Astrocyte (in vitro differentiated cells and primary cell): ENCODE measurements around the gene SLC24A4. TPM values are rescaled to one million over a fixed set of nuclear protein-coding genes. Genes with fewer than 3 reads are reported as not detected.

Experiments
- DNase-seq: peaks from one replicate; pipeline ENCODE4 v3.0.0-alpha.2; 2010; ENCODE audit warnings: low read depth
- FAIRE-seq: peaks from 2 replicates; lab custom pipeline; 2011; peaks lifted over from hg19 to GRCh38; lab: Jason Lieb, UNC
- H2AFZ ChIP-seq: 2 replicates; pipeline ENCODE4 v1.6.0; 2012; ENCODE audit warnings: low read depth, low read length, inconsistent platforms
- H3K27ac ChIP-seq: 2 replicates; pipeline ENCODE4 v1.5.1; 2011; ENCODE audit warnings: low read depth, low read length, inconsistent platforms
- H3K27me3 ChIP-seq: 2 replicates; pipeline ENCODE4 v1.6.0; 2011; ENCODE audit warnings: low read length, inconsistent platforms; ENCODE audit not compliant: insufficient read depth
- H3K36me3 ChIP-seq: 2 replicates; pipeline ENCODE4 v1.5.1; 2011; ENCODE audit warnings: low read length, inconsistent platforms; ENCODE audit not compliant: insufficient read depth
- H3K4me1 ChIP-seq: 2 replicates; pipeline ENCODE4 v1.5.1; 2011; ENCODE audit warnings: low read length, inconsistent platforms; ENCODE audit not compliant: insufficient read depth
- H3K4me2 ChIP-seq: 2 replicates; pipeline ENCODE4 v1.6.0; 2012; ENCODE audit warnings: low read length, inconsistent platforms
- H3K4me3 ChIP-seq: 2 replicates; pipeline ENCODE4 v1.5.1; 2011; ENCODE audit warnings: low read depth, mild to moderate bottlenecking, low read length, inconsistent platforms; ENCODE audit not compliant: insufficient read depth
- H3K79me2 ChIP-seq: 2 replicates; pipeline ENCODE4 v1.6.0; 2012; ENCODE audit warnings: mild to moderate bottlenecking, low read length, inconsistent platforms; ENCODE audit not compliant: insufficient read depth
- H3K9ac ChIP-seq: 2 replicates; pipeline ENCODE4 v1.6.0; 2012; ENCODE audit warnings: mild to moderate bottlenecking, low read length, inconsistent platforms
- H3K9me3 ChIP-seq: 2 replicates; pipeline ENCODE4 v1.5.1; 2012; ENCODE audit warnings: low read depth, mild to moderate bottlenecking, low read length, inconsistent platforms; ENCODE audit not compliant: insufficient read depth
- H4K20me1 ChIP-seq: 2 replicates; pipeline ENCODE4 v1.6.0; 2012; ENCODE audit warnings: low read length, inconsistent platforms; ENCODE audit not compliant: insufficient read depth
- H3K27ac Mint-ChIP-seq: one replicate; pipeline ENCODE4 v1.8.0; 2021; ENCODE audit warnings: mild to moderate bottlenecking, mixed read lengths; ENCODE audit not compliant: unreplicated experiment
- H3K27me3 Mint-ChIP-seq: one replicate; pipeline ENCODE4 v1.8.0; 2021; ENCODE audit warnings: low read depth, mixed read lengths; ENCODE audit not compliant: unreplicated experiment
- H3K36me3 Mint-ChIP-seq: one replicate; pipeline ENCODE4 v1.8.0; 2021; ENCODE audit warnings: low read depth, mixed read lengths; ENCODE audit not compliant: unreplicated experiment
- H3K4me1 Mint-ChIP-seq: one replicate; pipeline ENCODE4 v1.8.0; 2021; ENCODE audit warnings: low read depth, mixed read lengths; ENCODE audit not compliant: unreplicated experiment
- H3K4me3 Mint-ChIP-seq: one replicate; pipeline ENCODE4 v1.8.0; 2021; ENCODE audit warnings: mild to moderate bottlenecking, moderate library complexity, mixed read lengths; ENCODE audit not compliant: unreplicated experiment
- H3K9me3 Mint-ChIP-seq: one replicate; pipeline ENCODE4 v1.8.0; 2021; ENCODE audit warnings: mild to moderate bottlenecking, mixed read lengths; ENCODE audit not compliant: unreplicated experiment
- CTCF ChIP-seq: IDR thresholded peaks from 2 replicates; pipeline ENCODE4 v1.5.1; 2011; ENCODE audit warnings: low read depth, mild to moderate bottlenecking, inconsistent platforms, low read length, moderate library complexity; ENCODE audit not compliant: insufficient read depth
- EZH2 ChIP-seq: IDR thresholded peaks from 2 replicates; pipeline ENCODE4 v1.6.1; 2012; ENCODE audit warnings: mild to moderate bottlenecking, low read length, inconsistent platforms; ENCODE audit not compliant: insufficient read depth
- total RNA-seq: library from RNA; stranded (reverse); gene quantifications from 2 replicates; pipeline ENCODE4 v1.2.1, GENCODE V29; 2021

The SLC24A4 gene
- total RNA-seq, 1 donor from 2014 or later = not detected

- Mint-ChIP-seq H3K4me1 (peaks cover 8% of the 10 kb centered on the region), H3K27ac (no peak overlapping the region), H3K9me3 (peaks cover 2% of the 10 kb centered on the region), H3K27me3 (peaks cover 15% of the 10 kb centered on the region), H3K4me3 (no peak overlapping the region), H3K36me3 (no peaks in the 10 kb centered on the region)
- Histone ChIP-seq H3K9ac (no peak overlapping the region), H2AFZ (no peak overlapping the region), H3K9me3 (no peaks in the 10 kb centered on the region), H3K4me1 (no peaks in the 10 kb centered on the region), H3K4me3 (no peak overlapping the region), H4K20me1 (no peaks in the 10 kb centered on the region), H3K4me2 (no peak overlapping the region), H3K79me2 (no peaks in the 10 kb centered on the region), H3K27ac (no peak overlapping the region), H3K27me3 (peaks cover 3% of the 10 kb centered on the region), H3K36me3 (no peaks in the 10 kb centered on the region)
- FAIRE-seq (no peak), DNase-seq (no peak)
- no peak for TF ChIP-seq EZH2
- TF ChIP-seq CTCF = no peak
These were observed 170.1 kb downstream of the SLC24A4 start for GRCh38 chr14:92493024-92493423.

GRCh38 chr14:92493492-92493891, 170.5 kb downstream of the SLC24A4 start:
- DNase-seq = no peak
- H3K9ac ChIP-seq = no peak overlapping the region
- no peak overlapping the region for H3K27ac ChIP-seq
- Mint-ChIP-seq H3K36me3 (no peaks in the 10 kb centered on the region), H3K27ac (no peak overlapping the region), H3K27me3 (peaks cover 15% of the 10 kb centered on the region), H3K4me1 (peaks cover 8% of the 10 kb centered on the region), H3K4me3 (no peak overlapping the region), H3K9me3 (peaks cover 2% of the 10 kb centered on the region)
- H4K20me1 ChIP-seq = no peaks in the 10 kb centered on the region
- TF ChIP-seq CTCF (no peak), EZH2 (no peak)
- no peaks in the 10 kb centered on the region for H3K36me3 ChIP-seq
- no peaks in the 10 kb centered on the region for H3K9me3 ChIP-seq
- H3K4me3 ChIP-seq = no peak overlapping the region
- FAIRE-seq = no peak
- H3K27me3 ChIP-seq = peaks cover 3% of the 10 kb centered on the region
- no peaks in the 10 kb centered on the region for H3K4me1 ChIP-seq
- H2AFZ ChIP-seq = no peak overlapping the region
- H3K79me2 ChIP-seq = no peaks in the 10 kb centered on the region
- H3K4me2 ChIP-seq = no peak overlapping the region

- FAIRE-seq = no peak
- Histone ChIP-seq H3K9ac (no peak overlapping the region), H3K9me3 (no peaks in the 10 kb centered on the region), H3K36me3 (no peaks in the 10 kb centered on the region), H3K27me3 (peaks cover 3% of the 10 kb centered on the region), H3K79me2 (no peaks in the 10 kb centered on the region), H3K4me2 (no peak overlapping the region), H3K27ac (no peak overlapping the region), H3K4me1 (no peaks in the 10 kb centered on the region), H3K4me3 (no peak overlapping the region), H4K20me1 (no peaks in the 10 kb centered on the region), H2AFZ (no peak overlapping the region)
- peaks cover 2% of the 10 kb centered on the region for H3K9me3 Mint-ChIP-seq
- no peak overlapping the region for H3K4me3 Mint-ChIP-seq
- H3K36me3 Mint-ChIP-seq = no peaks in the 10 kb centered on the region
- H3K4me1 Mint-ChIP-seq = peaks cover 8% of the 10 kb centered on the region
- peaks cover 18% of the 10 kb centered on the region for H3K27me3 Mint-ChIP-seq
- TF ChIP-seq CTCF (no peak), EZH2 (no peak)
- H3K27ac Mint-ChIP-seq = no peak overlapping the region
- no peak for DNase-seq
These were observed 171.5 kb downstream of the SLC24A4 start for GRCh38 chr14:92494512-92494911.
